GM23338 (cell line): Measurements from ENCODE around the gene ECE1. TPM values are rescaled to one million over a fixed set of nuclear protein-coding genes. Genes with fewer than 3 reads are reported as not detected.

Source experiments
- ATAC-seq: fragments of 200-7000 bp; cut with Tn5 transposase; 3 replicates; pipeline ENCODE4 v1.9.1; 2020
- DNase-seq: peaks from one replicate; pipeline ENCODE4 v3.0.0-alpha.2; 2015; ENCODE audit warnings: low spot score
- H2AFZ ChIP-seq: fragments of 200-600 bp; sonication (generic); 2 replicates; pipeline ENCODE4 v1.8.0; 2016; ENCODE audit warnings: antibody characterized with exemption, mild to moderate bottlenecking, moderate library complexity
- H3F3A ChIP-seq: fragments of 200-600 bp; sonication (generic); replicated peaks from 2 replicates; pipeline ENCODE4 v1.8.0; 2017; ENCODE audit warnings: antibody characterized with exemption, mixed run types, low read depth
- H3K27ac ChIP-seq: fragments of 200-600 bp; sonication (generic); 2 replicates; pipeline ENCODE4 v1.6.1; 2016; ENCODE audit warnings: low read depth
- H3K27me3 ChIP-seq: fragments of 200-600 bp; sonication (generic); 2 replicates; pipeline ENCODE4 v1.8.0; 2016; ENCODE audit warnings: mild to moderate bottlenecking, mixed run types, moderate library complexity; ENCODE audit not compliant: insufficient read depth
- H3K36me3 ChIP-seq: fragments of 200-600 bp; sonication (generic); 2 replicates; pipeline ENCODE4 v1.8.0; 2016; ENCODE audit warnings: mild to moderate bottlenecking; ENCODE audit not compliant: insufficient read depth
- H3K4me1 ChIP-seq: fragments of 200-600 bp; sonication (generic); 2 replicates; pipeline ENCODE4 v1.8.0; 2016; ENCODE audit warnings: mild to moderate bottlenecking, moderate library complexity; ENCODE audit not compliant: insufficient read depth
- H3K4me2 ChIP-seq: fragments of 200-600 bp; sonication (generic); 2 replicates; pipeline ENCODE4 v1.7.1; 2017; ENCODE audit warnings: mixed run types
- H3K4me3 ChIP-seq: fragments of 200-600 bp; sonication (generic); 2 replicates; pipeline ENCODE4 v1.6.1; 2016; ENCODE audit warnings: mixed run types
- H3K79me2 ChIP-seq: fragments of 200-600 bp; sonication (generic); replicated peaks from 2 replicates; pipeline ENCODE4 v1.8.0; 2017; ENCODE audit warnings: mild to moderate bottlenecking; ENCODE audit not compliant: insufficient read depth
- H3K9me2 ChIP-seq: fragments of 200-600 bp; sonication (generic); 2 replicates; pipeline ENCODE4 v1.8.0; 2017; ENCODE audit not compliant: insufficient read depth
- H4K20me1 ChIP-seq: fragments of 200-600 bp; sonication (generic); replicated peaks from 2 replicates; pipeline ENCODE4 v1.8.0; 2017; ENCODE audit warnings: mild to moderate bottlenecking; ENCODE audit not compliant: insufficient read depth
- H3K27ac Mint-ChIP-seq: 2 replicates; pipeline ENCODE4 v1.8.0; 2020; ENCODE audit warnings: inconsistent platforms, mild to moderate bottlenecking, moderate library complexity, mixed read lengths
- H3K27me3 Mint-ChIP-seq: 3 replicates; pipeline ENCODE4 v1.8.0; 2022; ENCODE audit warnings: low read depth, mild to moderate bottlenecking, moderate library complexity, mixed read lengths, inconsistent platforms; ENCODE audit not compliant: insufficient read depth, poor library complexity
- H3K36me3 Mint-ChIP-seq: 3 replicates; pipeline ENCODE4 v1.8.0; 2021; ENCODE audit warnings: low read depth, mild to moderate bottlenecking, inconsistent platforms, moderate library complexity, mixed read lengths
- H3K4me1 Mint-ChIP-seq: 3 replicates; pipeline ENCODE4 v1.8.0; 2020; ENCODE audit warnings: mild to moderate bottlenecking, inconsistent platforms, mixed read lengths
- H3K4me3 Mint-ChIP-seq: 3 replicates; pipeline ENCODE4 v1.8.0; 2021; ENCODE audit warnings: moderate library complexity, mild to moderate bottlenecking, inconsistent platforms, mixed read lengths
- H3K9me3 Mint-ChIP-seq: 3 replicates; pipeline ENCODE4 v1.8.0; 2020; ENCODE audit warnings: moderate library complexity, mild to moderate bottlenecking, inconsistent platforms, mixed read lengths
- CREB1 ChIP-seq: fragments of 250-450 bp; sonication (Bioruptor Pico); IDR thresholded peaks from 2 replicates; pipeline ENCODE4 v1.5.0; 2020; ENCODE audit warnings: low read depth, mild to moderate bottlenecking, moderate library complexity
- CTCF ChIP-seq, 2 experiments: fragments of 200-600 bp in 1 of 2; sonication (generic) in 1 of 2; conservative IDR thresholded peaks; 2 replicates each; pipeline versions ENCODE4 v1.5.1 to v1.6.1; 2016 to 2017; ENCODE audit warnings: antibody characterized with exemption in 2 of 2, low read depth in 2 of 2, mild to moderate bottlenecking in 2 of 2, moderate library complexity in 1 of 2
- EZH2phosphoT487 ChIP-seq: fragments of 200-600 bp; sonication (generic); IDR thresholded peaks from one replicate; pipeline ENCODE4 v1.8.1; 2018; ENCODE audit warnings: antibody characterized with exemption; ENCODE audit not compliant: unreplicated experiment
- NANOG ChIP-seq: IDR thresholded peaks from 2 replicates; pipeline ENCODE4 v1.6.1; 2016; ENCODE audit warnings: antibody characterized with exemption, borderline replicate concordance
- STAT1 ChIP-seq: IDR thresholded peaks from one replicate; pipeline ENCODE4 v1.6.1; 2016; ENCODE audit warnings: antibody characterized with exemption; ENCODE audit not compliant: unreplicated experiment
- ZNF462 ChIP-seq: fragments of 250-450 bp; sonication (Bioruptor Pico); IDR thresholded peaks from 2 replicates; pipeline ENCODE4 v1.5.0; 2020; ENCODE audit warnings: mild to moderate bottlenecking, moderate library complexity
- polyA plus RNA-seq: library from polyadenylated mRNA; unstranded; fragments of >200 nt; fragmentation: Nextera tagmentation; extraction: Ambion mirVana; gene quantifications from 2 replicates; pipeline ENCODE4 v1.2.1, GENCODE V29; 2016
- total RNA-seq: library from RNA; depleted of rRNA; stranded (reverse); fragments of >200 nt; shearing (Covaris generic); gene quantifications from 2 replicates; pipeline ENCODE4 v1.2.3, GENCODE V29; 2014

Gene ECE1
- total and polyA plus RNA-seq, 2 experiments from 2014 or later, result 11.0 to 45.0 TPM

- TF ChIP-seq ZNF462, result no peak
Observed at GRCh38 chr1:21260405-21261125, 29.7 kb downstream of the ECE1 start (continued).

GRCh38 chr1:21259316-21260076 lies 30.8 kb downstream of the ECE1 start:
- H3K27ac Mint-ChIP-seq, result peak overlapping the region; percentile 51; the same call in 1 of the 2 replicates
- peaks cover 21% of the 10 kb centered on the region for H3K4me1 Mint-ChIP-seq
- ATAC-seq (no peak), DNase-seq (no peak)
- no peak for TF ChIP-seq CREB1 (CRISPR knock-in tag)
- no peak for TF ChIP-seq STAT1
- TF ChIP-seq NANOG, result no peak
- TF ChIP-seq CTCF (conservative IDR thresholded peaks at IDR 0.05; ENCODE audit: low read depth in 2 of 2), result no peak
- no peak for TF ChIP-seq EZH2phosphoT487
- H3K4me3 ChIP-seq, result no peak overlapping the region
- H3K36me3 ChIP-seq, result no peaks in the 10 kb centered on the region
- peaks cover 7% of the 10 kb centered on the region for H3K36me3 Mint-ChIP-seq
- 0 out of 2 replicates have a peak, but pooled peaks cover 5% of the 10 kb centered on the region for H3F3A ChIP-seq
- peaks cover 13% of the 10 kb centered on the region for H3K4me1 ChIP-seq
- no peak overlapping the region for H3K4me3 Mint-ChIP-seq
- H3K79me2 ChIP-seq, result no peaks in the 10 kb centered on the region
- no peak overlapping the region for H2AFZ ChIP-seq
- no peak overlapping the region for H3K4me2 ChIP-seq
- no peaks in the 10 kb centered on the region for H3K9me2 ChIP-seq
- H3K27me3 ChIP-seq, result no peaks in the 10 kb centered on the region
- no peak overlapping the region for H3K27ac ChIP-seq
- H3K9me3 Mint-ChIP-seq, result no peaks in the 10 kb centered on the region
- peaks cover 9% of the 10 kb centered on the region for H3K27me3 Mint-ChIP-seq
- H4K20me1 ChIP-seq, result no peaks in the 10 kb centered on the region
